OCI-M2 (cell line): ENCODE data around the gene GPR17.

Source experiments
- DNase-seq: peaks from one replicate; lab custom pipeline; 2025; ENCODE audit not compliant: unreplicated experiment; lab: John Stamatoyannopoulos, UW

Gene GPR17

GRCh38 chr2:127645395-127646291 is at the start of gene GPR17:
Gene GPR17, plus strand, starts transcription at chr2:127646153. Its CDS starts 4,583 bp downstream, at chr2:127650736.
- no peak for DNase-seq

- DNase-seq: no peak
Observed at GRCh38 chr2:127596311-127597045, 49.5 kb upstream of the GPR17 start.

GRCh38 chr2:127597046-127597983 is 48.6 kb upstream of the GPR17 start:
- DNase-seq: no peak

- no peak for DNase-seq
Observed at GRCh38 chr2:127597984-127598380, 48.0 kb upstream of the GPR17 start.

GRCh38 chr2:127598711-127599110 is 47.2 kb upstream of the GPR17 start:
- DNase-seq: no peak

- DNase-seq: no peak
Observed at GRCh38 chr2:127599211-127599610, 46.7 kb upstream of the GPR17 start.

GRCh38 chr2:127604986-127605385 is 41.0 kb upstream of the GPR17 start:
- no peak for DNase-seq

- no peak for DNase-seq
Observed at GRCh38 chr2:127605691-127606263, 40.2 kb upstream of the GPR17 start.

- no peak for DNase-seq
Observed at GRCh38 chr2:127606625-127607398, 39.1 kb upstream of the GPR17 start.

GRCh38 chr2:127607399-127607908 is 38.5 kb upstream of the GPR17 start:
- no peak for DNase-seq

- DNase-seq: no peak
Observed at GRCh38 chr2:127608061-127609030, 37.6 kb upstream of the GPR17 start.

GRCh38 chr2:127609031-127609751 is 36.8 kb upstream of the GPR17 start:
- DNase-seq: no peak

GRCh38 chr2:127609818-127610217 is 36.1 kb upstream of the GPR17 start:
- no peak for DNase-seq

- no peak for DNase-seq
Observed at GRCh38 chr2:127610561-127610960, 35.4 kb upstream of the GPR17 start.

- no peak for DNase-seq
Observed at GRCh38 chr2:127611076-127611925, 34.7 kb upstream of the GPR17 start.

GRCh38 chr2:127612111-127612822 is 33.7 kb upstream of the GPR17 start:
- no peak for DNase-seq
